Osteocyte (in vitro differentiated cells): ENCODE results near the gene RASD1. TPM values are rescaled to one million over a fixed set of nuclear protein-coding genes. Genes with fewer than 3 reads are reported as not detected.

ENCODE experiments used
- DNase-seq: peaks from one replicate; pipeline ENCODE4 v3.0.0; 2021; ENCODE audit warnings: mixed read lengths; ENCODE audit not compliant: unreplicated experiment; ENCODE audit errors: extremely low spot score
- H3K27ac Mint-ChIP-seq: one replicate; pipeline ENCODE4 v1.8.0; 2021; ENCODE audit warnings: mild to moderate bottlenecking, mixed read lengths; ENCODE audit not compliant: unreplicated experiment
- H3K27me3 Mint-ChIP-seq: one replicate; pipeline ENCODE4 v1.8.0; 2021; ENCODE audit warnings: mixed read lengths; ENCODE audit not compliant: unreplicated experiment
- H3K36me3 Mint-ChIP-seq: one replicate; pipeline ENCODE4 v1.8.0; 2021; ENCODE audit warnings: mixed read lengths; ENCODE audit not compliant: unreplicated experiment
- H3K4me1 Mint-ChIP-seq: one replicate; pipeline ENCODE4 v1.8.0; 2021; ENCODE audit warnings: mixed read lengths; ENCODE audit not compliant: unreplicated experiment
- H3K4me3 Mint-ChIP-seq: one replicate; pipeline ENCODE4 v1.8.0; 2021; ENCODE audit warnings: mild to moderate bottlenecking, moderate library complexity, mixed read lengths; ENCODE audit not compliant: unreplicated experiment
- H3K9me3 Mint-ChIP-seq: one replicate; pipeline ENCODE4 v1.8.0; 2021; ENCODE audit warnings: mixed read lengths; ENCODE audit not compliant: unreplicated experiment
- total RNA-seq: library from RNA; stranded (reverse); gene quantifications from 2 replicates; pipeline ENCODE4 v1.2.1, GENCODE V29; 2021
- TF ChIP-seq, protein P1 (sequence below): fragments of 200-600 bp; sonication (generic); IDR thresholded peaks from 2 replicates; pipeline ENCODE4 v1.5.0; 2021; ENCODE audit warnings: antibody characterized with exemption, mild to moderate bottlenecking, moderate library complexity

The RASD1 gene
- total RNA-seq, 1 donor from 2014 or later = 1.6 TPM

DNA sequence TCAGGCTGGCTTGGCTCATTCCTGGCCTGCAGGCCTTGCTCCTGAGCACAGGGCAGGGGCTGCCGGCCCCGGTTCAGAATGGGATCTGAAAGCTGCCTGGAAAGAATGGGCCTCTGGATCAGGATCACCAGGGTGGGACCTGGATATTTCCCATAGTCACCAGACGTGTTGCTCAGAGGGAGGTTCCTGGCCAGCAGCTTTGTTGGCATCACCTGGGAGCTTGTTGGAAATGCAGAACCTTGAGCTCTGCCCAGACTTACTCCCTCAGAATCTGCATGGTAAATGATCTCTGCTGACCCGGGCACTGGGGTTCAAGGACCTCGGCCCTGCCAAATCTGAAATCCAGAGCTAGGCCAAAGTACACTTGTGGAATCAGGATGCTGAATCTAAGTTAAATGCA, 48.9 kb downstream of the RASD1 start:
- H3K4me1 Mint-ChIP-seq = peaks cover 7% of the 10 kb centered on the region
- TF ChIP-seq, protein P1, sequence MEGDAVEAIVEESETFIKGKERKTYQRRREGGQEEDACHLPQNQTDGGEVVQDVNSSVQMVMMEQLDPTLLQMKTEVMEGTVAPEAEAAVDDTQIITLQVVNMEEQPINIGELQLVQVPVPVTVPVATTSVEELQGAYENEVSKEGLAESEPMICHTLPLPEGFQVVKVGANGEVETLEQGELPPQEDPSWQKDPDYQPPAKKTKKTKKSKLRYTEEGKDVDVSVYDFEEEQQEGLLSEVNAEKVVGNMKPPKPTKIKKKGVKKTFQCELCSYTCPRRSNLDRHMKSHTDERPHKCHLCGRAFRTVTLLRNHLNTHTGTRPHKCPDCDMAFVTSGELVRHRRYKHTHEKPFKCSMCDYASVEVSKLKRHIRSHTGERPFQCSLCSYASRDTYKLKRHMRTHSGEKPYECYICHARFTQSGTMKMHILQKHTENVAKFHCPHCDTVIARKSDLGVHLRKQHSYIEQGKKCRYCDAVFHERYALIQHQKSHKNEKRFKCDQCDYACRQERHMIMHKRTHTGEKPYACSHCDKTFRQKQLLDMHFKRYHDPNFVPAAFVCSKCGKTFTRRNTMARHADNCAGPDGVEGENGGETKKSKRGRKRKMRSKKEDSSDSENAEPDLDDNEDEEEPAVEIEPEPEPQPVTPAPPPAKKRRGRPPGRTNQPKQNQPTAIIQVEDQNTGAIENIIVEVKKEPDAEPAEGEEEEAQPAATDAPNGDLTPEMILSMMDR = no peak
- no peaks in the 10 kb centered on the region for H3K9me3 Mint-ChIP-seq
- H3K36me3 Mint-ChIP-seq = no peaks in the 10 kb centered on the region
- H3K27me3 Mint-ChIP-seq = peaks cover 20% of the 10 kb centered on the region
- no peak overlapping the region for H3K27ac Mint-ChIP-seq
- no peak overlapping the region for H3K4me3 Mint-ChIP-seq
- DNase-seq = no peak

DNA sequence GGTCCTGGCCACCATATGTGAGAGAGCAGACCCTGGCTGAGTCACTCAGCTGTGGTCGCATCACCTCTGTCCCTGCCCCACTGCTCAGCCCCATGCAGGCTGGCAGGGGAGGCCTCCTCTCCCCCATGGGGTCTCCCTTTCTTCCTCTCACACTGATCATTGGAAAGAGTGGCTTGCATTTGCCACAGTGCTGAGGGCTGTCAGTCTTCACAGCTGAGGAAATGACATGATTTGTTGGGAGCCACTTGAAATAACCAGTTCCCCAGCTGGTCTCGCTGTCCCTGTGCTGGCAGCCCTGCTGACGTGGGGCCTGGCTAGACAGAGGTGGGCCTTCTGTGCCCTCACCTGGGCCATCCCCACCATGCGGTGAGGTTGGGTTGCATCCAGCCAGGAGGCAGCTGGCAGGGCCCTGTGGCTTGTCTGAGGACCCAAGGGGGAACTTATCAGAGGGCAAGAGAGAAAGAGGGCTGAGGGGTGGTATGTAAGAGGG, 49.5 kb downstream of the RASD1 start:
- no peak overlapping the region for H3K4me3 Mint-ChIP-seq
- DNase-seq = no peak
- H3K4me1 Mint-ChIP-seq = peaks cover 7% of the 10 kb centered on the region
- TF ChIP-seq, protein P1 = no peak
- H3K9me3 Mint-ChIP-seq = no peaks in the 10 kb centered on the region
- no peaks in the 10 kb centered on the region for H3K36me3 Mint-ChIP-seq
- peaks cover 15% of the 10 kb centered on the region for H3K27me3 Mint-ChIP-seq
- H3K27ac Mint-ChIP-seq = no peak overlapping the region

DNA sequence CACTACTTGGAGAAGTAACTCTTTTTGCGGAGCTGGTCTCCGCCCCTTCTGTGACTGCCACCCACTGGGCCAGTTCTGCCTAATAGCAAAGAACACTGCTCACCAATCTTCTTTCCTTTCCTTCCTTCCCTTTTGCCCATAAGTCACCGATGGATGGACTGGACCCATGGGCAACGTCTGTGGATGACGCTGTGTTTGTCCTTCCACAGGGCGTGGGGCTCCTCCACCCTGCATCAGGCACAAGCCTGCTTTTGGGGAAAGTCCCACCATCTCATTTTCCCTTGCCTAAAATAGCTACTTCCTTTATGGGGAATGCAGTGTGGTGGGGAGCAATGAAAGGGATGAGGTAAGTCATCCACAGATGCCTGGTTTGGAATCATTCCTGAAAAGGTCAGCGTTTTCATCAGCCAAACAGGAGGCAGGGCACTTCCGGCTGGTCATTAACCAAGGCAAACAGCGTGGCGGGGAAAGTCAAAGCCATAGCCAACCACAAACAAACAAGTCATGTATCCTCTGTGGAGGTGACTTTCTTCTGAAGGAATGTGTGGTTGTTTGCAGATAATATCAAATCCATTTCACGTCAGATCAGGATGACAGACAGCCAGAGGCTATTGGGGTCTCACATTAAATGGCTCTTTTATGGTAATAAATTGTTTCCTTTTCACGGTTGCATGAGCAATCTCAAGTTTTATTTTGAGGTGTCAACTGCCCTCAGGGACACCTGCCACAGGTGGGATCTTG, 50.1 kb downstream of the RASD1 start:
- H3K9me3 Mint-ChIP-seq = no peaks in the 10 kb centered on the region
- H3K27me3 Mint-ChIP-seq = peaks cover 11% of the 10 kb centered on the region
- TF ChIP-seq, protein P1 = no peak
- H3K4me3 Mint-ChIP-seq = no peak overlapping the region
- DNase-seq = no peak
- peaks cover 7% of the 10 kb centered on the region for H3K4me1 Mint-ChIP-seq
- no peak overlapping the region for H3K27ac Mint-ChIP-seq
- H3K36me3 Mint-ChIP-seq = no peaks in the 10 kb centered on the region

DNA sequence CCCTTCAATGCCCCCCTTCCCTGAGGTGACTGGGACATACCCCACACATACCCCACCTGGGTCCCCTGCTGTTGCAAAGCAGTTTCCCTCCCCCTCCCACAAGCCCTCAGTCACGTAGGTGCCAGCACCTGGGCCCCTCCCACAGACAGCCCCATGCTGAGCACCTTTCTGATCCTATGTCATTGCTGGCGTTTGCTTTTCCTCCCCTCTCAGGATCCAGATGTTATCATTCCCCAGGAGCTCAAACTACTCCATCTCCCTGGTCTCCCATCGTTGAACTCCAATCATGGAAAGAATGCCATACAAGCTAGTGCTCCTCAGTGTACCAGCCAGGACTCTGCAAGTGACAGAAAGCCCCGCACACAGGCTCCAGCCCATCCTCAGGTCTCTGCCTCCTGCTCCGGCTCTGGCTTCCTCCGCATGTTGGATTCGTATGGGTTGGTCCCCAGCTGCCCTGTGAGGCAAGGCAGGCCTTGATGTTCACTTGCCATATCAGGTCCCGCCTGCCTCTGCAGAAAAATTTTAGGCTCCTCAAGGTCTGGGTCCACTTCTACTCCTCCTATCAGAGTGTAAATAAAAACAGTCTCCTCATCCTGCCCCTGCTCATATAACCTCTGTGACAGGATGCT, 50.8 kb downstream of the RASD1 start:
- no peak overlapping the region for H3K4me3 Mint-ChIP-seq

More for the DNA sequence above, 50.8 kb downstream of the RASD1 start:
- Mint-ChIP-seq H3K27ac (no peak overlapping the region), H3K4me1 (peaks cover 7% of the 10 kb centered on the region), H3K36me3 (no peaks in the 10 kb centered on the region), H3K27me3 (peaks cover 4% of the 10 kb centered on the region), H3K9me3 (no peaks in the 10 kb centered on the region)
- TF ChIP-seq, protein P1 = no peak
- DNase-seq = no peak

Other genes starting within 250 kb of the RASD1 start
- 54.9 and 55.9 TPM in 2 replicates for gene COPS3, start 215.1 kb downstream of the RASD1 start, total RNA-seq
- gene NT5M, start 193.0 kb downstream of the RASD1 start, total RNA-seq = 3.5 and 3.7 TPM in 2 replicates
- 12.1 and 13.2 TPM in 2 replicates for gene MED9, start 19.4 kb downstream of the RASD1 start, total RNA-seq
- gene PEMT, start 95.3 kb upstream of the RASD1 start, total RNA-seq = 25.6 and 31.0 TPM in 2 replicates
- 40.0 and 40.1 TPM in 2 replicates for gene RAI1, start 185.1 kb upstream of the RASD1 start, total RNA-seq